GM23338 (cell line): Measurements from ENCODE around the gene SFRP2. TPM values are rescaled to one million over a fixed set of nuclear protein-coding genes. Genes with fewer than 3 reads are reported as not detected.

Experiments
- ATAC-seq: fragments of 200-7000 bp; cut with Tn5 transposase; 3 replicates; pipeline ENCODE4 v1.9.1; 2020
- DNase-seq: peaks from one replicate; pipeline ENCODE4 v3.0.0-alpha.2; 2015; ENCODE audit warnings: low spot score
- H2AFZ ChIP-seq: fragments of 200-600 bp; sonication (generic); 2 replicates; pipeline ENCODE4 v1.8.0; 2016; ENCODE audit warnings: antibody characterized with exemption, mild to moderate bottlenecking, moderate library complexity
- H3F3A ChIP-seq: fragments of 200-600 bp; sonication (generic); replicated peaks from 2 replicates; pipeline ENCODE4 v1.8.0; 2017; ENCODE audit warnings: antibody characterized with exemption, mixed run types, low read depth
- H3K27ac ChIP-seq: fragments of 200-600 bp; sonication (generic); 2 replicates; pipeline ENCODE4 v1.6.1; 2016; ENCODE audit warnings: low read depth
- H3K27me3 ChIP-seq: fragments of 200-600 bp; sonication (generic); 2 replicates; pipeline ENCODE4 v1.8.0; 2016; ENCODE audit warnings: mild to moderate bottlenecking, mixed run types, moderate library complexity; ENCODE audit not compliant: insufficient read depth
- H3K36me3 ChIP-seq: fragments of 200-600 bp; sonication (generic); 2 replicates; pipeline ENCODE4 v1.8.0; 2016; ENCODE audit warnings: mild to moderate bottlenecking; ENCODE audit not compliant: insufficient read depth
- H3K4me1 ChIP-seq: fragments of 200-600 bp; sonication (generic); 2 replicates; pipeline ENCODE4 v1.8.0; 2016; ENCODE audit warnings: mild to moderate bottlenecking, moderate library complexity; ENCODE audit not compliant: insufficient read depth
- H3K4me2 ChIP-seq: fragments of 200-600 bp; sonication (generic); 2 replicates; pipeline ENCODE4 v1.7.1; 2017; ENCODE audit warnings: mixed run types
- H3K4me3 ChIP-seq: fragments of 200-600 bp; sonication (generic); 2 replicates; pipeline ENCODE4 v1.6.1; 2016; ENCODE audit warnings: mixed run types
- H3K79me2 ChIP-seq: fragments of 200-600 bp; sonication (generic); replicated peaks from 2 replicates; pipeline ENCODE4 v1.8.0; 2017; ENCODE audit warnings: mild to moderate bottlenecking; ENCODE audit not compliant: insufficient read depth
- H3K9me2 ChIP-seq: fragments of 200-600 bp; sonication (generic); 2 replicates; pipeline ENCODE4 v1.8.0; 2017; ENCODE audit not compliant: insufficient read depth
- H4K20me1 ChIP-seq: fragments of 200-600 bp; sonication (generic); replicated peaks from 2 replicates; pipeline ENCODE4 v1.8.0; 2017; ENCODE audit warnings: mild to moderate bottlenecking; ENCODE audit not compliant: insufficient read depth
- H3K27ac Mint-ChIP-seq: 2 replicates; pipeline ENCODE4 v1.8.0; 2020; ENCODE audit warnings: inconsistent platforms, mild to moderate bottlenecking, moderate library complexity, mixed read lengths
- H3K27me3 Mint-ChIP-seq: 3 replicates; pipeline ENCODE4 v1.8.0; 2022; ENCODE audit warnings: low read depth, mild to moderate bottlenecking, moderate library complexity, mixed read lengths, inconsistent platforms; ENCODE audit not compliant: insufficient read depth, poor library complexity
- H3K36me3 Mint-ChIP-seq: 3 replicates; pipeline ENCODE4 v1.8.0; 2021; ENCODE audit warnings: low read depth, mild to moderate bottlenecking, inconsistent platforms, moderate library complexity, mixed read lengths
- H3K4me1 Mint-ChIP-seq: 3 replicates; pipeline ENCODE4 v1.8.0; 2020; ENCODE audit warnings: mild to moderate bottlenecking, inconsistent platforms, mixed read lengths
- H3K4me3 Mint-ChIP-seq: 3 replicates; pipeline ENCODE4 v1.8.0; 2021; ENCODE audit warnings: moderate library complexity, mild to moderate bottlenecking, inconsistent platforms, mixed read lengths
- H3K9me3 Mint-ChIP-seq: 3 replicates; pipeline ENCODE4 v1.8.0; 2020; ENCODE audit warnings: moderate library complexity, mild to moderate bottlenecking, inconsistent platforms, mixed read lengths
- CREB1 ChIP-seq: fragments of 250-450 bp; sonication (Bioruptor Pico); IDR thresholded peaks from 2 replicates; pipeline ENCODE4 v1.5.0; 2020; ENCODE audit warnings: low read depth, mild to moderate bottlenecking, moderate library complexity
- CTCF ChIP-seq, 2 experiments: fragments of 200-600 bp in 1 of 2; sonication (generic) in 1 of 2; conservative IDR thresholded peaks; 2 replicates each; pipeline versions ENCODE4 v1.5.1 to v1.6.1; 2016 to 2017; ENCODE audit warnings: antibody characterized with exemption in 2 of 2, low read depth in 2 of 2, mild to moderate bottlenecking in 2 of 2, moderate library complexity in 1 of 2
- ETS1 ChIP-seq: IDR thresholded peaks from 2 replicates; pipeline ENCODE4 v1.6.1; 2016; ENCODE audit warnings: antibody characterized with exemption
- EZH2 ChIP-seq: fragments of 200-600 bp; sonication (generic); IDR thresholded peaks from one replicate; pipeline ENCODE4 v1.8.0; 2017; ENCODE audit warnings: antibody characterized with exemption, mild to moderate bottlenecking, low read depth; ENCODE audit not compliant: unreplicated experiment
- EZH2phosphoT487 ChIP-seq: fragments of 200-600 bp; sonication (generic); IDR thresholded peaks from one replicate; pipeline ENCODE4 v1.8.1; 2018; ENCODE audit warnings: antibody characterized with exemption; ENCODE audit not compliant: unreplicated experiment
- JUNB ChIP-seq: IDR thresholded peaks from one replicate; pipeline ENCODE4 v1.6.1; 2016; ENCODE audit warnings: antibody characterized with exemption; ENCODE audit not compliant: unreplicated experiment
- NANOG ChIP-seq: IDR thresholded peaks from 2 replicates; pipeline ENCODE4 v1.6.1; 2016; ENCODE audit warnings: antibody characterized with exemption, borderline replicate concordance
- POLR2AphosphoS5 ChIP-seq: IDR thresholded peaks from 2 replicates; pipeline ENCODE4 v1.6.1; 2016; ENCODE audit warnings: antibody characterized with exemption, low read depth
- REST ChIP-seq: IDR thresholded peaks from one replicate; pipeline ENCODE4 v1.6.1; 2018; ENCODE audit warnings: antibody characterized with exemption; ENCODE audit not compliant: unreplicated experiment
- STAT1 ChIP-seq: IDR thresholded peaks from one replicate; pipeline ENCODE4 v1.6.1; 2016; ENCODE audit warnings: antibody characterized with exemption; ENCODE audit not compliant: unreplicated experiment
- ZNF114 ChIP-seq: fragments of 250-450 bp; sonication (Bioruptor Pico); IDR thresholded peaks from 2 replicates; pipeline ENCODE4 v1.5.0; 2020; ENCODE audit warnings: mild to moderate bottlenecking, moderate library complexity
- ZNF331 ChIP-seq: fragments of 250-450 bp; sonication (Bioruptor Pico); IDR thresholded peaks from 2 replicates; pipeline ENCODE4 v1.5.0; 2020; ENCODE audit warnings: low read depth, mild to moderate bottlenecking, moderate library complexity
- ZNF462 ChIP-seq: fragments of 250-450 bp; sonication (Bioruptor Pico); IDR thresholded peaks from 2 replicates; pipeline ENCODE4 v1.5.0; 2020; ENCODE audit warnings: mild to moderate bottlenecking, moderate library complexity
- polyA plus RNA-seq: library from polyadenylated mRNA; unstranded; fragments of >200 nt; fragmentation: Nextera tagmentation; extraction: Ambion mirVana; gene quantifications from 2 replicates; pipeline ENCODE4 v1.2.1, GENCODE V29; 2016
- total RNA-seq: library from RNA; depleted of rRNA; stranded (reverse); fragments of >200 nt; shearing (Covaris generic); gene quantifications from 2 replicates; pipeline ENCODE4 v1.2.3, GENCODE V29; 2014

Gene SFRP2
- total and polyA plus RNA-seq, 2 experiments from 2014 or later: 219 to 286 TPM

GRCh38 chr4:153741541-153741940, 47.3 kb downstream of the SFRP2 start:
- H3K4me1 ChIP-seq: no peaks in the 10 kb centered on the region
- DNase-seq: no peak
- peaks cover 6% of the 10 kb centered on the region; the same call in 1 of the 3 replicates for H3K9me3 Mint-ChIP-seq
- ATAC-seq: no peak
- TF ChIP-seq REST (no peak), EZH2phosphoT487 (no peak), ZNF331 (CRISPR knock-in tag) (no peak), CREB1 (CRISPR knock-in tag) (no peak), ETS1 (no peak), JUNB (no peak), NANOG (no peak), POLR2AphosphoS5 (no peak), EZH2 (no peak), ZNF114 (no peak), ZNF462 (CRISPR knock-in tag) (no peak), STAT1 (no peak), CTCF (conservative IDR thresholded peaks at IDR 0.05; ENCODE audit: low read depth in 2 of 2) (no peak)
- H3F3A ChIP-seq: no peaks in the 10 kb centered on the region
- H3K27ac ChIP-seq: no peak overlapping the region
- H3K4me1 Mint-ChIP-seq: no peaks in the 10 kb centered on the region
- no peaks in the 10 kb centered on the region for H3K27me3 ChIP-seq
- peaks cover 4% of the 10 kb centered on the region for H3K27me3 Mint-ChIP-seq
- H3K79me2 ChIP-seq: no peaks in the 10 kb centered on the region
- no peak overlapping the region for H3K4me3 ChIP-seq
- H3K36me3 Mint-ChIP-seq: peaks cover 21% of the 10 kb centered on the region
- H3K4me2 ChIP-seq: no peak overlapping the region
- no peak overlapping the region for H3K27ac Mint-ChIP-seq
- H2AFZ ChIP-seq: no peak overlapping the region
- 0 out of 2 replicates have a peak, but pooled peaks cover 4% of the 10 kb centered on the region for H3K9me2 ChIP-seq
- H4K20me1 ChIP-seq: no peaks in the 10 kb centered on the region; the same call in 1 of the 2 replicates
- no peaks in the 10 kb centered on the region; the same call in 1 of the 2 replicates for H3K36me3 ChIP-seq
- H3K4me3 Mint-ChIP-seq: no peak overlapping the region
